GM21515 (cell line): ENCODE data around the gene TRIM38.
"Not testable (repeated sequence)": the region's sequence is repeated elsewhere in the genome, so short reads cannot be mapped to it uniquely, and the experiment has no call there.

Source experiments
- ATAC-seq: cut with Tn5 transposase; IDR thresholded peaks from one replicate; pipeline ENCODE4 v1.9.1; 2021; ENCODE audit not compliant: unreplicated experiment

TRIM38 gene

GRCh38 chr6:25942561-25943147 lies 19.9 kb upstream of the TRIM38 start:
- no peak for ATAC-seq

- no peak for ATAC-seq
Observed at GRCh38 chr6:25943887-25944286, 18.7 kb upstream of the TRIM38 start.

- ATAC-seq = peak; percentile 73
Observed at GRCh38 chr6:25944688-25945574, 17.7 kb upstream of the TRIM38 start.

GRCh38 chr6:25945738-25946137 lies 16.9 kb upstream of the TRIM38 start:
- ATAC-seq = not testable (repeated sequence)

- ATAC-seq = no peak
Observed at GRCh38 chr6:25946631-25947030, 16.0 kb upstream of the TRIM38 start.

- not testable (repeated sequence) for ATAC-seq
Observed at GRCh38 chr6:25947492-25947891, 15.1 kb upstream of the TRIM38 start.

GRCh38 chr6:25949695-25950094 lies 12.9 kb upstream of the TRIM38 start:
- no peak for ATAC-seq

- ATAC-seq = no peak
Observed at GRCh38 chr6:25950297-25950696, 12.3 kb upstream of the TRIM38 start.

- no peak for ATAC-seq
Observed at GRCh38 chr6:25951296-25952032, 11.1 kb upstream of the TRIM38 start.

- ATAC-seq = no peak
Observed at GRCh38 chr6:25952535-25952934, 10.1 kb upstream of the TRIM38 start.

- no peak for ATAC-seq
Observed at GRCh38 chr6:25953733-25954132, 8.9 kb upstream of the TRIM38 start.

GRCh38 chr6:25954756-25955155 lies 7.8 kb upstream of the TRIM38 start:
- no peak for ATAC-seq

GRCh38 chr6:25956226-25956625 lies 6.4 kb upstream of the TRIM38 start:
- no peak for ATAC-seq

- no peak for ATAC-seq
Observed at GRCh38 chr6:25958700-25959162, 3.9 kb upstream of the TRIM38 start.

GRCh38 chr6:25959890-25960536 lies 2.6 kb upstream of the TRIM38 start:
- no peak for ATAC-seq

- no peak for ATAC-seq
Observed at GRCh38 chr6:25960734-25961133, 1.9 kb upstream of the TRIM38 start.

- no peak for ATAC-seq
Observed at GRCh38 chr6:25961619-25962148, 918 bp upstream of the TRIM38 start.

- ATAC-seq = no peak
Observed at GRCh38 chr6:25963426-25964123, 973 bp downstream of the TRIM38 start.

- no peak for ATAC-seq
Observed at GRCh38 chr6:25965058-25965457, 2.5 kb downstream of the TRIM38 start.

- no peak for ATAC-seq
Observed at GRCh38 chr6:25966711-25967110, 4.1 kb downstream of the TRIM38 start.
